DMS153 treated with DMSO at 0.1 percent for 48 hours (cell line): ENCODE results near the gene SMG6.

ENCODE experiments used
- DNase-seq: peaks from one replicate; lab custom pipeline; 2025; ENCODE audit not compliant: unreplicated experiment; lab: John Stamatoyannopoulos, UW

The SMG6 gene

DNA sequence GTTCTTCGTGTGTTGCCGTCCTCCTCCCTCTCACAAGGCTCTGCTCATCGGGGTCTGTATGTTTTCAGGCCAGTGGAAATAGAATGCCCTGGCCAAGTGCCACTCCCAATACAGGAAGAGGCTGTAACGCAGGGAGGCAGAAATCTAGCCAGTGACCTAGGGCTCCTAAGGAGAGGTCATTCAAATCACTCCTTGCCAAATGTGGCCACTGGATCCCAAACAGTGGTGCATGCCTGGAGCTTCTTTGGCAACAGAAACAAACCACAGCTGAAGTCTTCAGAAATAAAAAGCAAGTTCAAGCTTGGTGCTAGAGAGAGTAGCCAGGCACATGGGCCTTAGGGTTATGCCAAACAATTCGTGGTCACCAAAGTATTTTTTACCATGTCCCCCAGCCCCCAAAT lies 66.1 kb downstream of the SMG6 start:
- DNase-seq: no peak

DNA sequence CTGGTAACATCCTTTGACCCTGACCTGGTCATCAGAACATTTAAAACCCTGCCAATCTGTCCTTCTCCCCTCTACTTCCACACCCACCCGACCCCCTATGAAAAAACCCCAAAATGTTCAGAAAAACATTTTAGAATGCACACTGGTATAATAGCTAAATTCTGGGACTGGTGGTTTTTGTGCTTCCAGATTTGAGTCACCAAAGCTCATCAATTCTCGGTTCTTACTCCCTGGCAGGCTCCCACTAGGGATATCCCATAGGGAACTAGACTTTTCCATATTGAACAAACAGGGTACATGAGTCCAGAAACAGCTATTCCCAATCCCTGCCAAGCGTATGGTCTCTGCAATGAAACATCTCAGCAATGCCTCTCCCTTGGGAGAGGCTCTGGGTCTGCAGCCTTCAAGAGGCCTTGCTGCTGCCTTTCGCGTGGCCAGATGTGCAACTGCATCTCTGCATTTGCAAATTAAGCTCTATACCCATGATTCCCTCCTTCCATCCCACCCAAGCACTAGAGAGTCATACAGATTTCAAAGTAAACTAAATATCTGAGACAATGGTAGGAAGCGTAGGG lies 67.7 kb downstream of the SMG6 start:
- no peak for DNase-seq

DNA sequence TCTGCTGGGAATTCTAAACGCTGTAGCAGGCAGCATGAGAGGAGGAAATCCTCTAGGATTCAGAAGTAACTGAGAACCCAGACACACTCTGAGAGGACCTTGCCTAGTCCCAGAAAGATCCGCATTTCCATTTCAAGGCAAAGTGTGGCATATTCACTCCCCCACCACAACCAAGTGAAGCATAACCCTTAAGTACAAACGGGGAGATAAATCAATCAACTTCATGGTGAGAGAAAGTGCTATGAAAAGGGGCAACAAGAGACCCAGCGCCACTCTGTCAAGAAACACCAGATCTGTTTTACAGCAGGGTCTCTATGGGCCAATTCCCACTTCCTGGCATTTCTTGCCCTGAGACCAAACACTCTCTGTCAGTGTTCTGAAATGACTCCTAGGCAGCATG lies 68.3 kb downstream of the SMG6 start:
- DNase-seq: no peak

DNA sequence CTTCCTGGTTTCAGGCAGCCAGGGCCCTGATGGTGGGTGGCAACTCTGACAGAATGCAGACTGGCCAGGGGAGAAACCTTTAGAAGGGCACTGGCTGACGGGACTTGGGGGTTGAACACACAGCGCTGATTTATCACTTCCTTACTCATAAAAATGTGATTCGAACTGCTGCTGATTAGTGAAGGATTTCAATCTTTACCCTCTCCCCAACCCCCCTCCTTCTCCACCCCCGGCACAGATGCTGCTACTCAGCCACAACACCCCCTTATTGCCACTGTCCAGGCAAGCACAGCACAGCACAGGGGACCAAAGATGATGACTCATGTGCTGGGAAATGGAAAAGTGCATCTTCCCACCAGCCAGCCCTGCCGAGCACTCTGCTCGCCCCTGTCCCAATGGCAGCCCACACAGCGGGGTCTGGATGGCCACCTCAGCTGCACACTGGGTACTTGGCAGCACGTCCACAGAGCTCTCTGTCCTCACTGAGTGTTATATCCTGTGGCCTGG lies 70.1 kb downstream of the SMG6 start:
- DNase-seq: no peak

DNA sequence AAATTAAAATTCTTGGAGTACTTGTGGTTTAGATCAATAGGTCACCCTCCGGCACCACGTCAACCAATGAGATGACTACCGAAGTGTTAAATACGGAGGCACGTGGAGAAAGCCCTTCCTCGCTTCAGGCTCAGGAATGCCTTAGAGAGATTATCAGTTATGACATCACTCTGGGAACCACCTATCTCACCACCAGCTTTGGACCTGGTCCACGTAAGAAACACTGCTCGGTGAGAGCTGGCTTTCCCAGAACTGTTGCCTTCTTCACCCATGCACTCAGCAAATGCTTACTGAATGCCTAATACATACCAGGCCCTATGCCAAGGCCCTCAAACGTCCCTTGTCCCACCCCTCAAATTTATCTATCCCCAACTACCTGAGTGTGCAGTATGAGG lies 71.3 kb downstream of the SMG6 start:
- DNase-seq: no peak

DNA sequence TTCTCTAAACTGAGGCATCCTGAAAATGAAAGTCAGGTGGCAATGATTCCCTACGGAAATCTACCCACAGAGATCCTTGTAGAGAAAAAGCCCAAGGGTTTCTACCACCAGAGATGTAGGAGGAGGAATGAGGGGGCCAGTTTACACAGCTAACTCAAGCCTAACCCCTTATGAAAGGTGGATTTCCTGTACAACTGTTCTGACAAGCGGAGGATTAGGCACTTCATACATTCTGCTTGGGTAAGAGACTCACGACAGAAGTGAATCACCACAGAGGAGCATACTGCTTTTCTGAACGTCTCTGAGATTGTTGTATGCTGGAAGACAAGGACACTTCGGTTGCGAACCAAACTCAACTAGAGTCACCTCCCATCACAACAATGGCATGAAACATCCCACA lies 72.7 kb downstream of the SMG6 start:
- no peak for DNase-seq

DNA sequence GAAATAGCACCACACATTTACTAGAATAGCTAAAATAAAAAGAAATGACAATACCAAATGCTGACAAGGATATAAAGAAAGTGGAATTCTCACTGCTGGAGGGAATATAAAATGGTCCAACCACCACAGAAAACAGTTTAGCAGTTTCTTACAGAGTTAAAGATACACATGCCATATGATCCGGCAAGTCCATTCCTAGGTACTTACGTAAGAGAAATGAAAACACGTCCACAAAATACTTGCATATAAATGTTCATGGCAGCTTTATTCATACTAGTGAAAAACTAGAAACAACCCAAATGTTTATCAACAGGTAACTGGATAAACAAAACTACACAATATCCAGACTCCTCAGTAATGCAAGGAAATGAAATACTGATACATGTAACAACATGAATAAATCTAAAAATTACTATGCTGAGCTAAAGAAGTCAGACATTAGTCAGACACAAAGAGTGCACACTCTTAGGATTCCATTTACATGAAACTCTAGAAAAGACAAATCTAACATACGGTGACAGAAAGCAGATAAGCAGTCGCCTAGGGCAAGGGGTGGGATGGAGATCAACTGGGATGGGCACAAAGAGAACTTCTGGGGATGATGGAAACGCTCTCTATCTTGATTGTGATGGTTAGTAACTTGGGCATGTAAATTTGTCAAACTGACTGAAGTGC lies 76.4 kb downstream of the SMG6 start:
- no peak for DNase-seq

DNA sequence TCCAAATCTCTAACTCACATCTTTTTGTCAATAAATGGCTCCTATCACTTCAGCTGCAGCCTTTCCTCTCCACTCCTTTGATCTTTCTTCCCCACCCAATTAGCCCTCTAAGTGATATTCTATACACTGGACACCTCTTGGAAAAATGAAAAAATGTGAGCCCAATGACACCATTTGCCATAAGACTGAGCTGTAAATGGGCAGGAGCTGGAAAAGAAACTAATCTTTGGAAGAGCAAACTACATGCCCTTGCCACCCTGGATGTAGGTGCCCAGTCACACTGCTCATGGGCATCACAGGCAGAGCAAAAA lies 80.0 kb downstream of the SMG6 start:
- DNase-seq: no peak

DNA sequence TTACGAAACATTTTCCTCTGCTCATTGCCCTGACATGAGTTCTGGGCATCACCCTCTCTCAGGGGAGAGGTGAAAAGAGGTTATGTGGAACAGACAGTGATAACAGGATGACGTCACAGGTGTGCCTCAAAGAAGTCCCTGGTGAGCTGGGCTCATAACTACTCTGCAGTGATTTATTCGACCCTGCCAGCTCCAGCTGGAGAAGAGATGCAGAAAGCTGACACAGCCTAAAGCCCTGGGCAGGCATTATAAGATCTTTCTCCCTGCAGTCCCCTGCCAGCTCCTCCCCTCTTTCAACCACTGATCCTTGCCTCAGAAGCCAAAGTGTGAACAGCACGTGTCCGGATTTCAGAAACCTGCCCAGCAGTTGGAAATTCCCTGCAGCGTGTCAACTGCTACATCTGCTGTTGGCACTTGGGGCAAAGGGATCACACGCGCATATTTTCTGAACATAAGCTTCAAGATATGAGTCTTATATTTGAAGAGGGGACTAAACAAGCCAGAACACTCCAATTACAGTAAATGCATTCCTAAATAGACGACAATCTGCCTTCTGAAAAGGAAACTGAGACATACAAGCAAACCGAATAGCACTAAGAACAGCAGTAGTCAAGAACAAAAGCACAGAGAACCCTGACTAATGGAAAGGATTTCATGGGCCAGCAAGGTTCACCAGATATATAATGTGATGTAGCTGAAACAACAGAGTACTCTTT lies 80.5 kb downstream of the SMG6 start:
- no peak for DNase-seq

DNA sequence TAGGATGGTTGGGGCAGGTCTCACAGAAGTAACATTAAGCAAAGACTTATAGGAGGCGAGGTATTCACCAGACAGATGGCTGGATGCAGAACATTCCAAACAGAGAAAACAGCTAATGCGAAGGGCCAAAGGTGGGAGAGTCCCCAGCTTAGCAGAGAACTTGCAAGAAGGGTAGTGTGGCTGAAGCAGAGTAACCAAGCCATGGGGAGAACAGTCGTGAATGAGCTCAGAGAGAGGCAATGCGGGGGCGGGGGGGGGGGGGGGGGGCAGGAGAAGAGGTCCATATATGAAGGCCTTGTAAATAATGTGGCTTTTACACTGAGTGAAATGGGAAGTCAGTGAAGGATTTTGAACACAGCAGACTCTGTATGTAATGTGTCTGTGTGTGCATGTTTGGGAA lies 81.3 kb downstream of the SMG6 start:
- no peak for DNase-seq

DNA sequence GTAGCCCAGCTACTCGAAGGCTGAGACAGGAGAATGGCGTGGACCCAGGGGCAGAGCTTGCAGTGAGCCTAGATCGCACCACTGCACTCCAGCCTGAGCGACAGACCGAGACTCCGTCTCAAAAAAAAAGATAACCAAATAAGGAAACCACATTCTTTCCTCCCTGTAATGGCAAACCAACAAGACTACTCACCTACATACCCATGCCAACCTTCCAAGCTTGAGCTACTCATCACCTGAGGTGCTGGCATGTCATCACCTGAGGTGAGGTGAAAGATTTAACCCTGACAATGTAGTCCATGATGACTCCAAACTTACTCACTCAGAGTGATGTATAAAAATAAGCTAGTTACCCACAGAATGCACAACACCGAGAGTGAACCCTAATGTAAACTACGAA lies 85.2 kb downstream of the SMG6 start:
- DNase-seq: no peak

DNA sequence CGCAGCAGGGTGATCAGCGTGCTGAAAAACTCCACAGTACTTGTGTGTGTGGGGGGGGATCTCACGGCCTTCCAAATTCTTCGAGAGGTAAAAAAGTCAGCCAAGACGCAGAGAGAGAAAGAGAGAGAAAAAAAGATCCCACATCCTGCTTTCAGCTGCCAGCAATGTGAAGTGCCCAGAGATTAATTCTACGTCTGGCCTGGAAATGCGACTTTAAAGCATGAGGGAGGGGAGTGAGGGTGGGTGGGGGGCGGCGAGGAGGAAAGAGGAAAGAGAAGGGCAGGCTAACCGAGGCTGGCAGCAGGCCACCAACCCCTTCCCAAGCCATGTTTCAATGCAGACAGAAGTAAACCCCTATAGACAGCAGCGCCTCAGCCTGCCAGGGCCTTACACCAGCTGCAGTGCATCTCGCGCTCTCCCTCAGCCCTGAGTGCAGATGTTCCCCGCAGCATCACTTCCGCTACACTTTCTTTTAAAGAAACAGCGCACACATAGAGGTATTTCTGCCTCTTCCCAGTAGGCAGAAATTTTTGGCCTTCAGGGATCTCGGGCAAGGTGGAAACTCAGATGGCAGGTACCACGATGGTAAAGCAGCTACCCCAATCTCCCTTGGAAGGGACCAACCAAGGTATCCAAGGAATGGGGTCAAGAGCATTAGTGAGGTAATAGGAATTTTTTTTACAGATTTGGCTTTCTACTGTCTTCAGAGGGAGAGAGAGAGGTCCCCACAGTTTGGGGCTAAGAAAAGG lies 87.8 kb downstream of the SMG6 start:
- DNase-seq: no peak

DNA sequence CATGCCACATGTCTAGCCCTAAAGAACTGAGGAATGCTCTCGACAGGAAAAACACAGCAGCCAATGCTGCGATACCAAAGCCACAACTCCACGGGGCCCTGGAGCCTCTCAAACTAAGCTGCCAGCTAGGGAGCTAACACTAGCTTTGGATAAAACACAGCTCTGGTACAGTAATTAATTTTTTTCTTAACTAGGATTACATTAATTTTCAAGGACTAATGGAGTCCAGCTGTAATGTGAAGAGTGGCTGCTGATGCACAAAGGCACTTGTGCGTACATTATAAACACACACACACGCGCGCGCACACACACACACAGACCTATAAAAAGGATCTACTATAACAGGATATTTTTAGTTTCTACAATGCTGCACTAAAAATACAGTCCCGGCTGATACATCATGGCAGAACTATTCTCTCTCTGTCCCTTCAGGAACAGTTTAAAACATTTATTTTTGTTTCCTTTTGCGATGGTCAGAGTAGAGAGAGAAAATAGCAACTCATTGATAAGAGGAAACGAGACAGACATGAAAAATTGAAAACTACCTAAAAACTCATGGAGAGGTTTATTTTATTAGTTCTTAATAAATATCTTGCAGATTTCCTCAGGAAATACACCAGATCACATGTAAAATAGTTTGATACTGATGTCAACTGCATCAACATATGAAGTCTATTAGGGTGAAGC lies 88.5 kb downstream of the SMG6 start:
- no peak for DNase-seq

DNA sequence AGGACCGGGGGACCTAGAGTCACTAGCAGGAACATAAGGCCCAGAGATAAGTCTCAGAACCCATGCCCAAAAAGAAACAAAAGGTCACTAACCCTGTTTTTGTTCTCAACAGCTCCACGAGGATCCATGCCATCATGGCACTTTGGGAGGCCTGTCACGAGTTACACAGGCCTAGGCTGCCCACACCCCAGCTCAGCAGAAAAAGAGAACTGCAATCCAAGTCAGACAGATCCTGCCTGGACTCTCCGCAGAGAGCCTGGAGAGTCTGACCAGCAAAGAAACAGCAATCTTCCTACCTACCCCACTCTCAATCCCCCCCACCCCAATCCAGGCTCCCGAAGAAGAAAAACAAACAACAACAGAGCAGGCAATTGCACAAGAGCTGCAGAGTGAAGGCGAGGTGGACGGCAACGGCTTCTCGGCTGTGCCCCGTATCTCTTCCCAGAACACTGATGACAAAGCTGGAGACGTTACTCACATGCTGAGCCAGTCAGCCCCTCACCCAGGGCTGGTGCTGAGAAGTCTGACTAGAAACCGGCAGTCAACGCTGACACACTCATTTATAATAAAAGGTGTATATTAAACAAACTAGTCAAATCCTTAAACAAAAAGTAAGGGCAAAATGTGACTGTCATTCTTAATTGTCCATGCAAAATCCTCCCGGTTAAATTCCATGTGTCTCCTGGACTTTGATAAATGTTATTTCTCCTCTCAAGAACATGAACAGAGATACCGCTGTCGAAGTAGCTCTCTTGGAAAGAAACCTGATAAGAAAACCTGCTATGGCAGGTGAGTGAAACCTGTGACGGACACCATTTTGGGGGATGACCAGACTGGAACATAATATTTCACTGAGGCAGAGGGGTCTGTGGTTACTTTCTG lies 89.3 kb downstream of the SMG6 start:
- no peak for DNase-seq

DNA sequence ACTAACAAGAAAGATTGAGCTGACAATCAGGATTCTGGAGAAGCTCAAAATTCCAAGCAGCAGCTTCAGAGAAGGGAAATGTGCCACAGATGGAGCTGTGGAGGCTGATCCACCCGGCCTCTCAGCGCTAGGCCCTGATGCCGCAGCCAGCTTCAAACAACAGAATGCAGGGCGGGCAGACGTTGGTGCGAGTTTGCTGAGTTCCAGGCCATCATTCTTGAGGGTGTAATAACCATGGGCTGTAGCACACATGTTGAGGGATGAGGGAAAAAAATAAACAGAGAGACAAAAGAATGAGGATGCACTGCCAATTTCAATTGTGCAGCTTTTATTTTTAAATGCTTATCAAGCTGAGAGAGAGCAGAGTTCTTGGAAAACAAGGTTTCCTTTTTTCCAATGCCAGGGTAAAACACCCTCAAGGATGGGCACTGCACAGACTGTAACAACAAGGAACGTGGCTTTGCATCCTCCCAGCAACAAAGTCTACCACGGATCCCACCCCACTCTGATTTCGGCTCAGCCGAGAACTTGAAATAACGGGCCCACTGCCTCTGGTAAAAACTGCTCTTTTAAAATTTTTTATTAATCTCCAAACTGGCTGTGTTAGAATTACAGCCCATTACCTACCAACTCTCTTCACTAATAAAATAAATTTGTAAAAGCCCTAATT lies 90.2 kb downstream of the SMG6 start:
- no peak for DNase-seq

DNA sequence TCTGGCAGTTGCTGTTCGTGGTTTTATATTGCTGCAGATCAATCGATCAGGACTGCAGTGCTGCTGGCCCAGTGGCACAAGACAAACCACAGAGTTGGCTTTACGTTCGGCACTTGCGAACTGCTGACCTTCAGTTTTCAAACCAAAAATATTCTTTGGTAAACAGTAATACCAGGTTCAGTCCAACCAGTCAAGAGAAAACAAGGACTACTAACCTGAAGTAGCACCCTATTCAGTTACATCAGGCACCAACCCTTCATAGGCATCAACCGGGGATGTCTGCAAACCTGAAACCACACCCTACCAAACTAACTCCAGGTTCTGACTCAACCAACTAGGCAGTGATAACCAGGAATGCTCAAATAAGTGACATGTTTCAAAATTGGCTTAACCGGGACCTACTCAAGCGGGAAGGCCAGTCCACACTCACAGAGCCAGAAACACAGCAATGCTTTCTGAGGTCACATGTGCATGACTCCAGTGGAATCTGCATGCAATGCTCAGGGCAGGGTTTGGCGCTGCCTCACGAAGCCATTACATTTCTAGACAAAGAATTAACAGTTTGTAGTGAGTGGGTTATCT lies 91.1 kb downstream of the SMG6 start:
- no peak for DNase-seq

DNA sequence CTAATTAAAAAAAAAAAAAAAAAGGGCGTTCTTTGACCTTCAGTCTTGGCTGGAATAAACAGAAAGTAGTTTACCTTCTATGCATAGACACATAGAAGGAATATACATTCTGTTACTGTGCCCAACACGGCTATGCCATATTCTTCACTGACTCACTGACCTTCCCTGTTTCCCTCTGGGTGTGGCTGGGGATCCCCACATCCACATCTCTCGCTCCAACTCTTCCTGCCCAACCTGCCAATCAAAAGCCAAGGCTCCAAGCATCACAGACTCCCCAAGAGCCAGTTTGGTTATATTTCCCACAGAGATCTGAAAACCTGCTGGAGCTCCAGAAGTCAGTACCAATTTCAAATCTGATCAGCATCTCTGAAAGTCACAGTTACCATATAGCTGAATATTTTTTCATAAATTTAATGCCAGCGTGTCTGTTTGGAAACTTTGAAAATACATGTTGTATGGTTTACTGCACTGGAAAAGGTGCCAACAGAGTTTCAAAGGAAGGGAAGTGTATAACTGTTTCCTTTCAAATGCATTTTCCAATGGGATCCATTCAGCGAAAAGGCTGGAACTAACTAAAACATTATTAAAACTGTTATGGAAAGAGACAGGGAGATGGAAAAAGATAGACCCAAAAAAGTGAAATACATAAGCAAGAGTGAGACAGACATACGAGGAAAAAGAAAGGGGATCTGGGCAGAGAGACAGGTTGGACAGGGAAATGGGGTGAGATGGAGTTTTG lies 91.8 kb downstream of the SMG6 start:
- DNase-seq: no peak

DNA sequence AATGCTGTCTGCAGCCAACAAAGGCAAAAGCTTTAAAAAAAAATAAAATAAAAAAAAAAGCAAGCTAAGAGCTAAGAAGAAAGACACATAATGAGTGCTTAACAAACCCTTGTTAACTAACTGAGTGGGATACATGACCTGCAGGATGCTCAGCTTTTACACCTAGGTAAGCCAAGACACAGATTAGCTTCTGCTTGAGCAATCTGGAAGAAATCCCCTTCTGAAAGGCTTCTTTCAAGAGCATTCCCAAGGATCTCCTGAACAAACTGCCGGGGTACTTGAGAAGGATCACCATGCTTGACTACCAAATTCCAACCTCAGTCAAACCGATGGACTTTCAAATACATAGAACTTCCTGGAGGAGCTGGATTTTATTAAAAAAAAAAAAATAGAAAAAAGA lies 92.9 kb downstream of the SMG6 start:
- no peak for DNase-seq
